HepG2 (cell line): ENCODE results near the gene RAB3D. TPM values are rescaled to one million over a fixed set of nuclear protein-coding genes. Genes with fewer than 3 reads are reported as not detected.

Experiments
- ATAC-seq: fragments of 200-7000 bp; cut with Tn5 transposase; 3 replicates; pipeline ENCODE4 v1.9.1; 2020; ENCODE audit warnings: mild to moderate bottlenecking, moderate library complexity
- BruUV-seq: library from RNA; stranded (reverse); fragments of 400-500 nt; replicated peaks from 2 replicates; lab custom pipeline; 2021; lab: Mats Ljungman, UMichigan
- CTCF ChIA-PET: fragments of 300-600 bp; formaldehyde crosslinking; extraction: SDS; loops from one replicate; lab custom pipeline; 2021; ENCODE audit warnings: low total read pairs, inconsistent platforms, low intra/inter-chr PET ratio; lab: Yijun Ruan, JAX
- POLR2A ChIA-PET: fragments of 350-600 bp; sonication (Branson Sonifier 250); formaldehyde crosslinking; loops from one replicate; lab custom pipeline; 2020; ENCODE audit warnings: antibody characterized with exemption, inconsistent platforms; lab: Yijun Ruan, JAX
- DNase-seq: peaks from one replicate; pipeline ENCODE4 v3.0.0-alpha.2; 2015; ENCODE audit warnings: low spot score
- FAIRE-seq: peaks from 3 replicates; lab custom pipeline; 2011; peaks lifted over from hg19 to GRCh38; lab: Jason Lieb, UNC
- H2AFZ ChIP-seq: one replicate; pipeline ENCODE4 v1.6.1; 2011; ENCODE audit warnings: low read length, inconsistent platforms
- H3K27ac ChIP-seq: fragments of 300-600 bp; 3 replicates; pipeline ENCODE4 v1.8.0; 2011; ENCODE audit warnings: mixed run types, mild to moderate bottlenecking, mixed read lengths, low read length, inconsistent platforms; ENCODE audit not compliant: insufficient read depth; ENCODE audit errors: extremely low read length
- H3K27me3 ChIP-seq, 2 experiments: fragments of 200-600 bp in 1 of 2; 2 replicates in 1 of 2; 3 replicates in 1 of 2; pipeline versions ENCODE4 v1.6.0 to v1.8.0; 2011; ENCODE audit warnings: low read length in 2 of 2, mild to moderate bottlenecking in 2 of 2, moderate library complexity in 2 of 2, inconsistent platforms in 1 of 2; ENCODE audit not compliant: insufficient read depth in 2 of 2, control insufficient read depth in 1 of 2
- H3K36me3 ChIP-seq, 2 experiments: fragments of 200-600 bp in 1 of 2; replicated peaks in 1 of 2; 2 replicates in 1 of 2; 3 replicates in 1 of 2; pipeline versions ENCODE4 v1.5.1 to v1.8.0; 2011; ENCODE audit warnings: low read length in 2 of 2, inconsistent platforms in 1 of 2; ENCODE audit not compliant: insufficient read depth in 2 of 2, control insufficient read depth in 1 of 2
- H3K4me1 ChIP-seq: 2 replicates; pipeline ENCODE4 v1.5.1; 2012; ENCODE audit warnings: low read length, inconsistent platforms; ENCODE audit not compliant: insufficient read depth
- H3K4me2 ChIP-seq: 2 replicates; pipeline ENCODE4 v1.6.0; 2011; ENCODE audit warnings: low read depth, low read length, inconsistent platforms
- H3K4me3 ChIP-seq, 3 experiments: fragments of 200-600 bp in 1 of 3; sonication (generic), shearing (Covaris generic) in 1 of 3; replicated peaks in 1 of 3; 2 replicates each; pipeline ENCODE4 v1.5.1; 2011 to 2016; ENCODE audit warnings: low read length in 3 of 3, inconsistent platforms in 2 of 3, low read depth in 2 of 3, mild to moderate bottlenecking in 2 of 3, control low read depth in 1 of 3, mixed read lengths in 1 of 3; ENCODE audit not compliant: insufficient read depth in 1 of 3
- H3K79me2 ChIP-seq: one replicate; pipeline ENCODE4 v1.6.1; 2011; ENCODE audit warnings: low read length, inconsistent platforms; ENCODE audit not compliant: insufficient read depth
- H3K9ac ChIP-seq: 2 replicates; pipeline ENCODE4 v1.6.0; 2011; ENCODE audit warnings: mild to moderate bottlenecking, low read depth, low read length, inconsistent platforms; ENCODE audit not compliant: insufficient read depth
- H3K9me3 ChIP-seq: 2 replicates; pipeline ENCODE4 v1.5.1; 2012; ENCODE audit warnings: mild to moderate bottlenecking, low read length
- H4K20me1 ChIP-seq: 2 replicates; pipeline ENCODE4 v1.6.0; 2011; ENCODE audit warnings: inconsistent platforms, mild to moderate bottlenecking, low read length, moderate library complexity; ENCODE audit not compliant: insufficient read depth
- BHLHE40 ChIP-seq: IDR thresholded peaks from 2 replicates; pipeline ENCODE4 v1.6.1; 2011; ENCODE audit warnings: low read length, improper control_type of control experiment
- BRF2 ChIP-seq: sonication (generic); formaldehyde crosslinking; IDR thresholded peaks from 2 replicates; pipeline ENCODE4 v1.8.1; 2022; ENCODE audit warnings: mild to moderate bottlenecking, missing genetic modification reagents
- CC2D1A ChIP-seq: sonication (generic); formaldehyde crosslinking; IDR thresholded peaks from 2 replicates; pipeline ENCODE4 v1.8.1; 2023; ENCODE audit warnings: mild to moderate bottlenecking, missing genetic modification reagents
- CHD4 ChIP-seq: fragments of 200-600 bp; sonication (generic); IDR thresholded peaks from 2 replicates; pipeline ENCODE4 v1.7.0; 2017; ENCODE audit warnings: mild to moderate bottlenecking, low read length, borderline replicate concordance
- EEA1 ChIP-seq: sonication (generic); formaldehyde crosslinking; IDR thresholded peaks from 2 replicates; pipeline ENCODE4 v1.5.1; 2020; ENCODE audit warnings: mild to moderate bottlenecking, missing genetic modification reagents, borderline replicate concordance
- GABPB1 ChIP-seq: IDR thresholded peaks from 2 replicates; pipeline ENCODE4 v1.6.1; 2016; ENCODE audit warnings: mild to moderate bottlenecking, missing genetic modification reagents, moderate library complexity, missing compliant biosample characterization
- NR3C1 ChIP-seq: sonication (generic); formaldehyde crosslinking; IDR thresholded peaks from 2 replicates; pipeline ENCODE4 v1.4.0; 2020; ENCODE audit warnings: missing genetic modification reagents
- RFX1 ChIP-seq: fragments of 450-650 bp; IDR thresholded peaks from 2 replicates; pipeline ENCODE4 v1.6.1; 2017
- SUZ12 ChIP-seq: fragments of 150-350 bp; IDR thresholded peaks from 2 replicates; pipeline ENCODE4 v1.6.1; 2014; ENCODE audit warnings: low read depth, low read length
- ZBTB44 ChIP-seq: sonication (generic); formaldehyde crosslinking; IDR thresholded peaks from 2 replicates; pipeline ENCODE4 v1.4.0; 2020; ENCODE audit warnings: missing genetic modification reagents
- ZNF180 ChIP-seq: sonication (generic); formaldehyde crosslinking; IDR thresholded peaks from 2 replicates; pipeline ENCODE4 v1.4.0; 2020; ENCODE audit warnings: low read depth, missing genetic modification reagents, borderline replicate concordance
- ZNF414 ChIP-seq: sonication (generic); formaldehyde crosslinking; IDR thresholded peaks from 2 replicates; pipeline ENCODE4 v1.5.0; 2020; ENCODE audit warnings: missing genetic modification reagents
- ZNF639 ChIP-seq: conservative IDR thresholded peaks from 2 replicates; pipeline ENCODE4 v1.6.1; 2018; ENCODE audit warnings: missing genetic modification reagents
- WGBS: methylation state at CpG from one replicate; pipeline ENCODE4 v1.1.6; 2017; ENCODE audit warnings: low lambda C conversion rate; 5-methylcytosine and 5-hydroxymethylcytosine counted together
- in situ Hi-C: cut with HindIII; loops from 2 replicates; pipeline ENCODE4 v1.10.0; 2017; ENCODE audit warnings: low pct_unique_long_range_greater_than_20kb; ENCODE audit not compliant: extremely low pct_ligation_motif_present
- intact Hi-C: fragments of 100-400 bp; cut with micrococcal nuclease; formaldehyde crosslinking; loops from one replicate; pipeline ENCODE4 v1.10.0; 2022; ENCODE audit not compliant: unreplicated experiment
- polyA plus RNA-seq, 8 experiments: library from polyadenylated mRNA; depleted of rRNA in 3 of 8; stranded (reverse) in 7 of 8; unstranded in 1 of 8; fragments of >200 nt; fragmentation: Illumina TruSeq in 4 of 8; extraction: Trizol in 4 of 8; gene quantifications; 2 replicates each; pipeline versions ENCODE4 v1.2.1 to v1.2.3, GENCODE V29; 2011 to 2016; ENCODE audit warnings: low read depth in 4 of 8, missing spikeins in 1 of 8, mixed read lengths in 1 of 8; ENCODE audit not compliant: insufficient read depth in 1 of 8
- total RNA-seq, 5 experiments: library from RNA; depleted of rRNA; stranded (reverse); fragments of >200 nt; fragmentation: Illumina TruSeq; extraction: Trizol; gene quantifications; 2 replicates each; pipeline ENCODE4 v1.2.3, GENCODE V29; 2016; ENCODE audit warnings: low read depth in 1 of 5

The RAB3D gene
- total and polyA plus RNA-seq, 2 of the 13 experiments (the other 11 are each of a cell fraction or from before 2014, with no cell fraction given), result 2.0 to 16.1 TPM

GRCh38 chr19:11370744-11371143 is 31.3 kb upstream of the RAB3D start:
- Histone ChIP-seq H3K36me3 (peaks cover 3 to 18% of the 10 kb centered on the region in 2 experiments; a peak in 3 of 5 replicates), H2AFZ (no peak overlapping the region), H3K27ac (no peak overlapping the region), H3K4me1 (peaks cover 17% of the 10 kb centered on the region), H3K79me2 (peaks cover 9% of the 10 kb centered on the region), H4K20me1 (no peaks in the 10 kb centered on the region), H3K4me3 (no peak overlapping the region), H3K9ac (no peak overlapping the region), H3K27me3 (no peaks in the 10 kb centered on the region; a peak in 1 of 5 replicates), H3K4me2 (no peak overlapping the region), H3K9me3 (no peaks in the 10 kb centered on the region)
- BruUV-seq, result no TSS peak
- POLR2A ChIA-PET, result no interaction called here
- in situ Hi-C loops (no loop called here), intact Hi-C loops (no loop called here)
- CTCF ChIA-PET, result no interaction called here
- FAIRE-seq, result no peak
- WGBS, result 94% methylated on average over 2 of the region's 2 CpGs
- DNase-seq, result no peak
- no peak for TF ChIP-seq SUZ12
- TF ChIP-seq CC2D1A (CRISPR knock-in tag), result no peak
- TF ChIP-seq EEA1 (CRISPR knock-in tag), result no peak
- TF ChIP-seq BHLHE40, result no peak
- TF ChIP-seq RFX1, result no peak
- no peak for TF ChIP-seq GABPB1 (CRISPR knock-in tag)
- TF ChIP-seq NR3C1 (CRISPR knock-in tag), result no peak
- no peak for ATAC-seq

GRCh38 chr19:11367528-11367927 is 28.1 kb upstream of the RAB3D start:
- H2AFZ ChIP-seq, result no peak overlapping the region
- TF ChIP-seq ZBTB44 (no peak), ZNF414 (no peak), ZNF639 (no peak), CHD4 (no peak), BRF2 (no peak), ZNF180 (no peak)
- no peak overlapping the region for H3K27ac ChIP-seq
- no peaks in the 10 kb centered on the region for H3K9me3 ChIP-seq
- FAIRE-seq (no peak), ATAC-seq (no peak), DNase-seq (no peak)
- intact Hi-C loops, result no loop called here
- ChIA-PET CTCF (no interaction called here), POLR2A (no interaction called here)
- no peak overlapping the region for H3K9ac ChIP-seq
- H3K4me1 ChIP-seq, result 0 out of 2 replicates have a peak, but pooled peaks cover 4% of the 10 kb centered on the region
- H3K36me3 ChIP-seq, result peaks cover 7 to 18% of the 10 kb centered on the region in 2 experiments; a peak in 3 of 5 replicates
- no peaks in the 10 kb centered on the region for H3K27me3 ChIP-seq
- no peak overlapping the region for H3K4me3 ChIP-seq
- 45% methylated on average over 1 of the region's 2 CpGs for WGBS
- no peaks in the 10 kb centered on the region for H3K79me2 ChIP-seq
- no peak overlapping the region for H3K4me2 ChIP-seq
- no peaks in the 10 kb centered on the region for H4K20me1 ChIP-seq
- no TSS peak for BruUV-seq
- in situ Hi-C loops, result no loop called here
